ENCODE data around the gene PTPRN2. TPM values are rescaled to one million over a fixed set of nuclear protein-coding genes. Genes with fewer than 3 reads are reported as not detected.
"Not testable (repeated sequence)": the region's sequence is repeated elsewhere in the genome, so short reads cannot be mapped to it uniquely, and the experiment has no call there.

Gene PTPRN2
- total and polyA plus RNA-seq, 3 experiments from 2014 or later = 0.33 to 1.2 (median 0.42) TPM

DNA sequence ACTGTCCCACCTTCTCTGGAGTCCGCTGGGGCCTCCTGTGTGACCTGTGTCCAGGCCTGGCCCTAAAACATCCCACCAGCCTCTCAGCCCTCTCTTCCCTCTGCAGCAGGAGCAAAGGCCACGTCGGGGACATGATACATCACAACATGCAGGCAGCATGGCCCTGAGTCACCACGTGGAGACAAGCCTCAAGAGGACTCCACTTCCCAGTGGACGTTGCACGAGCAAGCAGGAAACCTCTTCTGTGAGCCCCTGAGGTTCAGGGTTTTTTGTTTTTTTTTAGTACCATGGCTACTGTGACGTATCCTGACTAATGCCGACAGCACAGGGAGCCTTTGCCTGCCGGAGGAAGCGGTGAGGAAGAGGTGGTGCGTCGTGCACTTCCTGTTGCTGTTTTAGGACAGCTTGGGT, 1084.9 kb downstream of the PTPRN2 start:
- Histone ChIP-seq H3K36me3 (ENCODE audit: insufficient read depth, low read length) (no peaks in the 10 kb centered on the region), H3K4me3 (ENCODE audit: low read length) (peak overlapping the region; percentile 40), H3K9me3 (ENCODE audit: low read length) (no peaks in the 10 kb centered on the region), H3K4me1 (ENCODE audit: insufficient read depth, low read length) (peaks cover 23% of the 10 kb centered on the region), H3K27me3 (ENCODE audit: insufficient read depth, low read length, poor library complexity, severe bottlenecking) (no peaks in the 10 kb centered on the region), H3K27ac (ENCODE audit: low read depth, low read length) (peak overlapping the region; percentile 39)
- H3K27me3 Mint-ChIP-seq = peaks cover 12 to 13% of the 10 kb centered on the region in 2 donors
- peak overlapping the region; percentile 66 to 93 (median 82) for H3K4me3 Mint-ChIP-seq
- peaks cover 25 to 32% (median 30%) of the 10 kb centered on the region in 3 donors for H3K4me1 Mint-ChIP-seq
- ChIA-PET POLR2A (interaction anchor here (1.1 kb wide), 1 partner anchor 31 kb away, joined by 3 read pairs; no protein-coding TSS in a partner anchor), CTCF (no interaction called here)
- H3K27ac Mint-ChIP-seq = peak overlapping the region; percentile 91 to 98 (median 96)
- H3K36me3 Mint-ChIP-seq = peaks cover 0 to 11% (median 1%) of the 10 kb centered on the region in 3 donors
- DNase-seq = peak; percentile 46 to 89 (median 84)
- H3K9me3 Mint-ChIP-seq = peaks cover 0 to 8% (median 0%) of the 10 kb centered on the region in 5 donors

- DNase-seq = peak in 2 of 5 donors; percentile 16 to 43
- no peaks in the 10 kb centered on the region for H3K27me3 ChIP-seq (ENCODE audit: insufficient read depth, low read length, poor library complexity, severe bottlenecking)
- H3K4me1 Mint-ChIP-seq = peaks cover 25 to 32% (median 30%) of the 10 kb centered on the region in 3 donors
- H3K36me3 Mint-ChIP-seq = peaks cover 0 to 11% (median 1%) of the 10 kb centered on the region in 3 donors
- H3K36me3 ChIP-seq (ENCODE audit: insufficient read depth, low read length) = no peaks in the 10 kb centered on the region
- POLR2A ChIA-PET = no interaction called here
- H3K9me3 ChIP-seq (ENCODE audit: low read length) = no peaks in the 10 kb centered on the region
- no peak overlapping the region for H3K4me3 ChIP-seq (ENCODE audit: low read length)
- CTCF ChIA-PET = interaction anchor here (1.1 kb wide), 1 partner anchor 27 kb away, joined by 3 read pairs; no protein-coding TSS in a partner anchor
- peak overlapping the region in 2 of 7 donors; percentile 41 to 56 for H3K4me3 Mint-ChIP-seq
- H3K27ac ChIP-seq (ENCODE audit: low read depth, low read length) = no peak overlapping the region
- peaks cover 23% of the 10 kb centered on the region for H3K4me1 ChIP-seq (ENCODE audit: insufficient read depth, low read length)
- peaks cover 3 to 7% of the 10 kb centered on the region in 2 donors for H3K27me3 Mint-ChIP-seq
- H3K27ac Mint-ChIP-seq = peak overlapping the region in 3 of 8 donors; percentile 77 to 98 (median 78)
- H3K9me3 Mint-ChIP-seq = peaks cover 0 to 8% (median 0%) of the 10 kb centered on the region in 5 donors
Observed at GRCh38 chr7:157501581-157501980, 1086.0 kb downstream of the PTPRN2 start.

- H3K27me3 Mint-ChIP-seq; H3K27ac Mint-ChIP-seq; H3K36me3 ChIP-seq (ENCODE audit: insufficient read depth, low read length); H3K36me3 Mint-ChIP-seq; H3K27ac ChIP-seq (ENCODE audit: low read depth, low read length); H3K27me3 ChIP-seq (ENCODE audit: insufficient read depth, low read length, poor library complexity, severe bottlenecking); POLR2A ChIA-PET; H3K4me3 Mint-ChIP-seq; H3K9me3 ChIP-seq (ENCODE audit: low read length); H3K9me3 Mint-ChIP-seq; H3K4me3 ChIP-seq (ENCODE audit: low read length): not testable (repeated sequence)
- peaks cover 25 to 32% (median 30%) of the 10 kb centered on the region in 3 donors for H3K4me1 Mint-ChIP-seq
- CTCF ChIA-PET = interaction anchor here (1.1 kb wide), 1 partner anchor 27 kb away, joined by 3 read pairs; no protein-coding TSS in a partner anchor
- DNase-seq = peak in 1 of 5 donors; percentile 26
- H3K4me1 ChIP-seq (ENCODE audit: insufficient read depth, low read length) = peaks cover 23% of the 10 kb centered on the region
Observed at GRCh38 chr7:157500989-157501540, 1086.6 kb downstream of the PTPRN2 start.

- no peak overlapping the region for H3K4me3 ChIP-seq (ENCODE audit: low read length)
- Mint-ChIP-seq H3K27ac (peak overlapping the region in 1 of 8 donors; percentile 26), H3K4me1 (peaks cover 25 to 33% (median 32%) of the 10 kb centered on the region in 3 donors)
Observed at GRCh38 chr7:157500171-157500960, 1087.3 kb downstream of the PTPRN2 start.

GRCh38 chr7:157499835-157500153, 1087.8 kb downstream of the PTPRN2 start:
- H3K27me3 Mint-ChIP-seq = peaks cover 0 to 7% of the 10 kb centered on the region in 2 donors
- no peak overlapping the region for H3K27ac ChIP-seq (ENCODE audit: low read depth, low read length)
- H3K4me1 Mint-ChIP-seq = peaks cover 25 to 39% (median 32%) of the 10 kb centered on the region in 3 donors
- no peaks in the 10 kb centered on the region for H3K36me3 ChIP-seq (ENCODE audit: insufficient read depth, low read length)
- H3K36me3 Mint-ChIP-seq = no peaks in the 10 kb centered on the region
- H3K4me1 ChIP-seq (ENCODE audit: insufficient read depth, low read length) = peaks cover 23% of the 10 kb centered on the region
- no peaks in the 10 kb centered on the region for H3K27me3 ChIP-seq (ENCODE audit: insufficient read depth, low read length, poor library complexity, severe bottlenecking)
- H3K4me3 Mint-ChIP-seq = peak overlapping the region in 2 of 7 donors; percentile 33 to 72
- POLR2A ChIA-PET = no interaction called here
- no peaks in the 10 kb centered on the region for H3K9me3 ChIP-seq (ENCODE audit: low read length)
- CTCF ChIA-PET = no interaction called here
- H3K27ac Mint-ChIP-seq = peak overlapping the region in 1 of 8 donors; percentile 29
- no peak overlapping the region for H3K4me3 ChIP-seq (ENCODE audit: low read length)
- DNase-seq = peak in 1 of 5 donors; percentile 20
- peaks cover 0 to 2% (median 0%) of the 10 kb centered on the region in 5 donors for H3K9me3 Mint-ChIP-seq

More at GRCh38 chr7:157500171-157500960, 1087.3 kb downstream of the PTPRN2 start:
- peak overlapping the region in 1 of 7 donors; percentile 33 for H3K4me3 Mint-ChIP-seq
- peaks cover 0 to 5% of the 10 kb centered on the region in 2 donors for H3K27me3 Mint-ChIP-seq
- Histone ChIP-seq H3K36me3 (ENCODE audit: insufficient read depth, low read length) (no peaks in the 10 kb centered on the region), H3K9me3 (ENCODE audit: low read length) (no peaks in the 10 kb centered on the region), H3K27ac (ENCODE audit: low read depth, low read length) (no peak overlapping the region), H3K4me1 (ENCODE audit: insufficient read depth, low read length) (peaks cover 23% of the 10 kb centered on the region), H3K27me3 (ENCODE audit: insufficient read depth, low read length, poor library complexity, severe bottlenecking) (no peaks in the 10 kb centered on the region)
- peaks cover 0 to 2% (median 0%) of the 10 kb centered on the region in 3 donors for H3K36me3 Mint-ChIP-seq
- peak in 1 of 5 donors; percentile 41 for DNase-seq
- ChIA-PET CTCF (no interaction called here), POLR2A (no interaction called here)
- peaks cover 0 to 2% (median 0%) of the 10 kb centered on the region in 5 donors for H3K9me3 Mint-ChIP-seq

DNA sequence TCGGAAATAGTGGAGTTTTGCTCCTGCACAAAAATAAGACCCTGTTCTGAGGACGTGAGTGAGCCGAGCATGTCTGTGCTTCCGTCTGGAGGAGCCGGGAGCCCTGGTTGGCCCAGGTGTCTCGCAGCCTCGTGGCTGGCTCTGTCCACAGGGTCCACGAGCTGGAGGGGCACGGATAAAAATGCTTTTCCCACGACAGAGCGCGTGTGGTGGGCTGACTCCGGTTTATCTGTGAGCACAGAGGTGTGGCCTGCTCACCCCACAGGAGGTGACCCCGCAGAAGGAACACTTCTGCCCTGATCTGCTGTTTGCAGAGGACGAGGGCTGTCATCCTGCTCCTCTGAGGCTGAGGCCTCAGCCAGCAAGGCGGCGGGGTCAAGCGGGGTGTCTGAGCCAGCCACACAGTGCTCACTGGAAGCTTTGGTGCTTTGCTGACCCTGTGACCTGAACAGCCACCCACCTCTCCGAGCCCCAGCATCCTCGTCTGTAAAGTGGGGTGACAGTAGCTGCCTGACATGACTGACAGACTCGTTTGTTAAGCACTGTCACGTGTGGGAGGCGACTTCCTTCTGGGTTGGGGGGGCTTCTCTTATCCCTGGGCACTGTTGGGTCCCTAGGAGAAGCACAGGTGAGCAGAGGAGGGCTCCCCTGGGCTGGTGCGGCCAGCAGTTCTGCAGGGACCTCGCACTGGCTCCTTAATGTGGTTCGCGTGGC, 1088.3 kb downstream of the PTPRN2 start:
- H3K9me3 Mint-ChIP-seq = peaks cover 0 to 2% (median 0%) of the 10 kb centered on the region in 5 donors
- no peaks in the 10 kb centered on the region for H3K36me3 Mint-ChIP-seq
- no peak overlapping the region for H3K27ac ChIP-seq (ENCODE audit: low read depth, low read length)
- H3K4me3 Mint-ChIP-seq = peak overlapping the region in 1 of 7 donors; percentile 72
- H3K27ac Mint-ChIP-seq = peak overlapping the region in 3 of 8 donors; percentile 29 to 50 (median 47)
- DNase-seq = peak in 1 of 5 donors; percentile 44
- POLR2A ChIA-PET = no interaction called here
- no peaks in the 10 kb centered on the region for H3K36me3 ChIP-seq (ENCODE audit: insufficient read depth, low read length)
- no peaks in the 10 kb centered on the region for H3K27me3 ChIP-seq (ENCODE audit: insufficient read depth, low read length, poor library complexity, severe bottlenecking)
- peaks cover 0 to 7% of the 10 kb centered on the region in 2 donors for H3K27me3 Mint-ChIP-seq
- H3K9me3 ChIP-seq (ENCODE audit: low read length) = no peaks in the 10 kb centered on the region
- CTCF ChIA-PET = no interaction called here
- H3K4me1 ChIP-seq (ENCODE audit: insufficient read depth, low read length) = peaks cover 23% of the 10 kb centered on the region
- H3K4me1 Mint-ChIP-seq = peaks cover 22 to 38% (median 30%) of the 10 kb centered on the region in 3 donors
- no peak overlapping the region for H3K4me3 ChIP-seq (ENCODE audit: low read length)

- Mint-ChIP-seq H3K36me3 (no peaks in the 10 kb centered on the region), H3K9me3 (peaks cover 0 to 2% (median 0%) of the 10 kb centered on the region in 5 donors), H3K27ac (peak overlapping the region in 3 of 8 donors; percentile 47 to 83 (median 50)), H3K4me3 (no peak overlapping the region), H3K4me1 (peaks cover 20 to 37% (median 30%) of the 10 kb centered on the region in 3 donors), H3K27me3 (peaks cover 5 to 9% of the 10 kb centered on the region in 2 donors)
- H3K4me1 ChIP-seq (ENCODE audit: insufficient read depth, low read length) = peaks cover 22% of the 10 kb centered on the region
- ChIA-PET POLR2A (no interaction called here), CTCF (no interaction called here)
- no peak overlapping the region for H3K27ac ChIP-seq (ENCODE audit: low read depth, low read length)
- H3K36me3 ChIP-seq (ENCODE audit: insufficient read depth, low read length) = no peaks in the 10 kb centered on the region
- no peaks in the 10 kb centered on the region for H3K9me3 ChIP-seq (ENCODE audit: low read length)
- no peak for DNase-seq
- H3K4me3 ChIP-seq (ENCODE audit: low read length) = no peak overlapping the region
- H3K27me3 ChIP-seq (ENCODE audit: insufficient read depth, low read length, poor library complexity, severe bottlenecking) = no peaks in the 10 kb centered on the region
Observed at GRCh38 chr7:157498657-157499056, 1089.0 kb downstream of the PTPRN2 start.

Measured in CD8-positive, alpha-beta memory T cell (primary cell).